H1 (cell line): Measurements from ENCODE around the gene ARHGEF28. TPM values are rescaled to one million over a fixed set of nuclear protein-coding genes. Genes with fewer than 3 reads are reported as not detected.

Source experiments
- CTCF ChIA-PET: fragments of 300-600 bp; sonication (Branson Sonifier 250); formaldehyde crosslinking; loops from one replicate; lab custom pipeline; 2021; ENCODE audit not compliant: partially characterized antibody; lab: Charles Lee
- POLR2A ChIA-PET: fragments of 300-600 bp; sonication (Branson Sonifier 250); formaldehyde crosslinking; loops from one replicate; lab custom pipeline; 2021; ENCODE audit warnings: inconsistent platforms; ENCODE audit not compliant: partially characterized antibody; lab: Charles Lee
- DNase-seq, 2 experiments: peaks; one replicate each; pipeline versions ENCODE4 v3.0.0 to v3.0.0-alpha.2; 2010 to 2022; ENCODE audit warnings: low spot score in 2 of 2, low read depth in 1 of 2, mixed read lengths in 1 of 2
- FAIRE-seq: peaks from 2 replicates; lab custom pipeline; 2011; peaks lifted over from hg19 to GRCh38; lab: Jason Lieb, UNC
- H2AFZ ChIP-seq: 2 replicates; pipeline ENCODE4 v1.8.1; 2012; ENCODE audit warnings: low read length, inconsistent platforms
- H2AK5ac ChIP-seq: 2 replicates; pipeline ENCODE4 v1.6.1; 2013; ENCODE audit warnings: low read depth, low read length
- H2BK120ac ChIP-seq: replicated peaks from 2 replicates; pipeline ENCODE3; 2013; ENCODE audit warnings: low read depth, low read length, inconsistent platforms
- H2BK12ac ChIP-seq: 2 replicates; pipeline ENCODE4 v1.6.1; 2013; ENCODE audit warnings: low read depth, low read length
- H2BK15ac ChIP-seq: 2 replicates; pipeline ENCODE4 v1.6.1; 2013; ENCODE audit warnings: low read length
- H2BK20ac ChIP-seq: 2 replicates; pipeline ENCODE4 v1.6.1; 2013; ENCODE audit warnings: low read length
- H2BK5ac ChIP-seq: 2 replicates; pipeline ENCODE4 v1.6.1; 2013; ENCODE audit warnings: low read depth, low read length
- H3K14ac ChIP-seq: 2 replicates; pipeline ENCODE4 v1.6.1; 2013; ENCODE audit warnings: inconsistent platforms; ENCODE audit not compliant: insufficient read length
- H3K18ac ChIP-seq: 2 replicates; pipeline ENCODE4 v1.6.1; 2013; ENCODE audit warnings: low read length; ENCODE audit errors: extremely low read depth
- H3K23ac ChIP-seq: 2 replicates; pipeline ENCODE4 v1.6.1; 2013; ENCODE audit warnings: inconsistent platforms; ENCODE audit not compliant: insufficient read length
- H3K23me2 ChIP-seq: 2 replicates; pipeline ENCODE4 v1.6.1; 2013; ENCODE audit warnings: low read depth, low read length
- H3K27ac ChIP-seq: 2 replicates; pipeline ENCODE4 v1.6.1; 2011; ENCODE audit warnings: low read depth, low read length, inconsistent platforms
- H3K27me3 ChIP-seq, 4 experiments: replicated peaks in 1 of 4; 1 replicate in 1 of 4; 2 replicates in 3 of 4; pipeline versions ENCODE4 v1.6.1 to v1.8.1; 2011 to 2013; ENCODE audit warnings: low read length in 3 of 4, mild to moderate bottlenecking in 3 of 4, inconsistent platforms in 2 of 4, mixed read lengths in 2 of 4, moderate library complexity in 1 of 4; ENCODE audit not compliant: control insufficient read depth in 3 of 4, insufficient read depth in 3 of 4; ENCODE audit errors: extremely low read depth in 1 of 4
- H3K36me3 ChIP-seq, 4 experiments: 2 replicates each; pipeline versions ENCODE4 v1.6.1 to v1.8.1; 2011 to 2013; ENCODE audit warnings: mild to moderate bottlenecking in 4 of 4, low read length in 3 of 4, moderate library complexity in 2 of 4, control low read depth in 1 of 4, inconsistent platforms in 1 of 4; ENCODE audit not compliant: insufficient read depth in 4 of 4, control insufficient read depth in 2 of 4
- H3K4ac ChIP-seq: replicated peaks from 2 replicates; pipeline ENCODE3; 2013; ENCODE audit warnings: low read length, low read depth, mixed read lengths, inconsistent platforms; ENCODE audit not compliant: insufficient read length
- H3K4me1 ChIP-seq, 4 experiments: replicated peaks in 1 of 4; 1 replicate in 1 of 4; 2 replicates in 3 of 4; pipeline versions ENCODE4 v1.6.1 to v1.8.1; 2011 to 2013; ENCODE audit warnings: low read length in 3 of 4, inconsistent platforms in 2 of 4, mixed read lengths in 1 of 4; ENCODE audit not compliant: insufficient read depth in 4 of 4, control insufficient read depth in 3 of 4
- H3K4me2 ChIP-seq, 2 experiments: 2 replicates each; pipeline versions ENCODE4 v1.6.1 to v1.8.1; 2011 to 2013; ENCODE audit warnings: low read depth in 2 of 2, low read length in 2 of 2, control low read depth in 1 of 2, inconsistent platforms in 1 of 2, mild to moderate bottlenecking in 1 of 2; ENCODE audit not compliant: insufficient read depth in 1 of 2
- H3K4me3 ChIP-seq, 4 experiments: fragments of 200-600, 300-600 bp in 1 of 4; sonication (generic), shearing (Covaris generic), sonication (Bioruptor Twin) in 1 of 4; 2 replicates each; pipeline versions ENCODE4 v1.5.1 to v1.8.1; 2011 to 2016; ENCODE audit warnings: low read length in 4 of 4, low read depth in 3 of 4, control low read depth in 2 of 4, inconsistent platforms in 2 of 4, mild to moderate bottlenecking in 2 of 4, mixed read lengths in 1 of 4, moderate library complexity in 1 of 4; ENCODE audit not compliant: insufficient read depth in 2 of 4; ENCODE audit errors: extremely low read depth in 1 of 4
- H3K56ac ChIP-seq: replicated peaks from 2 replicates; pipeline ENCODE3; 2013; ENCODE audit warnings: low read depth, mild to moderate bottlenecking, mixed read lengths, low read length, inconsistent platforms; ENCODE audit not compliant: insufficient read length
- H3K79me1 ChIP-seq: 2 replicates; pipeline ENCODE4 v1.6.1; 2013; ENCODE audit warnings: low read depth, low read length, control low read depth
- H3K79me2 ChIP-seq, 2 experiments: 2 replicates each; pipeline versions ENCODE4 v1.6.1 to v1.8.1; 2012 to 2013; ENCODE audit warnings: low read length in 2 of 2, mild to moderate bottlenecking in 2 of 2, inconsistent platforms in 1 of 2; ENCODE audit not compliant: insufficient read depth in 2 of 2, control insufficient read depth in 1 of 2
- H3K9ac ChIP-seq, 4 experiments: replicated peaks in 1 of 4; 1 replicate in 1 of 4; 2 replicates in 3 of 4; pipeline versions ENCODE4 v1.6.1 to v1.8.1; 2011 to 2013; ENCODE audit warnings: low read depth in 3 of 4, low read length in 3 of 4, control low read depth in 2 of 4, mild to moderate bottlenecking in 2 of 4, moderate library complexity in 2 of 4, inconsistent platforms in 1 of 4; ENCODE audit errors: extremely low read depth in 1 of 4
- H3K9me3 ChIP-seq, 2 experiments: 2 replicates each; pipeline versions ENCODE4 v1.6.1 to v1.8.1; 2012 to 2013; ENCODE audit warnings: mild to moderate bottlenecking in 2 of 2, moderate library complexity in 2 of 2, control low read depth in 1 of 2, inconsistent platforms in 1 of 2, low read depth in 1 of 2, low read length in 1 of 2, mixed read lengths in 1 of 2; ENCODE audit not compliant: insufficient read depth in 2 of 2
- H4K20me1 ChIP-seq, 2 experiments: replicated peaks in 1 of 2; 2 replicates each; pipeline versions ENCODE3 to v1.8.1; 2011 to 2013; ENCODE audit warnings: inconsistent platforms in 2 of 2, low read length in 2 of 2, mild to moderate bottlenecking in 1 of 2; ENCODE audit not compliant: insufficient read depth in 2 of 2, control insufficient read depth in 1 of 2
- H4K5ac ChIP-seq: 2 replicates; pipeline ENCODE4 v1.6.1; 2013; ENCODE audit warnings: low read length, low read depth, mixed read lengths, inconsistent platforms; ENCODE audit not compliant: insufficient read length
- H4K8ac ChIP-seq: 2 replicates; pipeline ENCODE4 v1.8.0; 2013; ENCODE audit warnings: mild to moderate bottlenecking, moderate library complexity, low read length, inconsistent platforms; ENCODE audit not compliant: insufficient read depth; ENCODE audit errors: extremely low read depth
- H4K91ac ChIP-seq: replicated peaks from 2 replicates; pipeline ENCODE3; 2013; ENCODE audit warnings: low read length, mixed read lengths, inconsistent platforms; ENCODE audit not compliant: insufficient read length
- EGR1 ChIP-seq: IDR thresholded peaks from 2 replicates; pipeline ENCODE4 v1.6.1; 2011; ENCODE audit warnings: low read depth, low read length, borderline replicate concordance
- HDAC2 ChIP-seq, 2 experiments: fragments of 300-600 bp in 1 of 2; sonication (generic) in 1 of 2; IDR thresholded peaks; 2 replicates each; pipeline ENCODE4 v1.6.1; 2011 to 2012; ENCODE audit warnings: low read depth in 2 of 2, low read length in 2 of 2, mild to moderate bottlenecking in 2 of 2, moderate library complexity in 2 of 2, borderline replicate concordance in 1 of 2, inconsistent platforms in 1 of 2
- KDM4A ChIP-seq: IDR thresholded peaks from one replicate; pipeline ENCODE4 v1.7.1; 2012; ENCODE audit warnings: low read depth, mild to moderate bottlenecking, moderate library complexity, low read length, inconsistent platforms; ENCODE audit not compliant: severe bottlenecking
- NRF1 ChIP-seq: IDR thresholded peaks from 2 replicates; pipeline ENCODE4 v1.6.1; 2011; ENCODE audit warnings: mild to moderate bottlenecking, low read depth, low read length, improper control_type of control experiment
- POLR2AphosphoS5 ChIP-seq: IDR thresholded peaks from 2 replicates; pipeline ENCODE4 v1.6.1; 2011; ENCODE audit warnings: low read depth, low read length
- RNF2 ChIP-seq: fragments of 200-900, 300-1000 bp; sonication (generic); IDR thresholded peaks from 2 replicates; pipeline ENCODE4 v1.7.1; 2016; ENCODE audit warnings: borderline replicate concordance, low read depth, mild to moderate bottlenecking, antibody characterized with exemption, low read length; ENCODE audit not compliant: poor library complexity, severe bottlenecking; ENCODE audit errors: missing control alignments
- SIRT6 ChIP-seq: IDR thresholded peaks from one replicate; pipeline ENCODE4 v1.7.1; 2012; ENCODE audit warnings: low read length, inconsistent platforms
- SP4 ChIP-seq: IDR thresholded peaks from 2 replicates; pipeline ENCODE4 v1.6.1; 2012; ENCODE audit warnings: low read length, inconsistent platforms
- TAF1 ChIP-seq: IDR thresholded peaks from 2 replicates; pipeline ENCODE4 v1.6.1; 2011; ENCODE audit warnings: mild to moderate bottlenecking, low read depth, low read length
- WGBS, 2 experiments: shearing (Covaris generic) in 1 of 2; methylation state at CpG; one replicate each; pipeline versions ENCODE4 v1.1.6 to v1.1.7; 2013 to 2015; ENCODE audit warnings: low lambda C conversion rate in 2 of 2, mixed read lengths in 2 of 2, inconsistent platforms in 1 of 2, low coverage in 1 of 2, missing lambda C conversion rate in 1 of 2; ENCODE audit not compliant: insufficient replicate concordance in 2 of 2, insufficient coverage in 1 of 2, insufficient read length in 1 of 2; ENCODE audit errors: extremely low coverage in 1 of 2, missing lambda C conversion rate in 1 of 2; 5-methylcytosine and 5-hydroxymethylcytosine counted together
- polyA plus RNA-seq, 7 experiments: library from polyadenylated mRNA; depleted of rRNA in 3 of 7; stranded (reverse) in 5 of 7; unstranded in 2 of 7; fragments of >200 nt in 5 of 7; fragments of 200-250 nt in 2 of 7; gene quantifications; 1 replicate in 5 of 7; 2 replicates in 1 of 7; 4 replicates in 1 of 7; pipeline versions ENCODE4 v1.2.1 to v1.2.3, GENCODE V29; 2011 to 2013; ENCODE audit warnings: missing spikeins in 2 of 7, mixed read lengths in 2 of 7
- total RNA-seq: library from RNA; stranded (reverse); fragmentation: NEBNext Ultra II Directional; extraction: Animal tissue kit (Norgen Biotek cat#: 25700); gene quantifications from 2 replicates; pipeline ENCODE4 v1.2.1, GENCODE V29; 2021
- TF ChIP-seq, protein P1 (sequence below): IDR thresholded peaks from 2 replicates; pipeline ENCODE4 v1.6.1; 2012; ENCODE audit warnings: inconsistent platforms

Gene ARHGEF28
- total and polyA plus RNA-seq, 2 of the 8 experiments (the other 6 are each of a cell fraction or from before 2014, with no cell fraction given) = 0.33 to 1.0 TPM

DNA sequence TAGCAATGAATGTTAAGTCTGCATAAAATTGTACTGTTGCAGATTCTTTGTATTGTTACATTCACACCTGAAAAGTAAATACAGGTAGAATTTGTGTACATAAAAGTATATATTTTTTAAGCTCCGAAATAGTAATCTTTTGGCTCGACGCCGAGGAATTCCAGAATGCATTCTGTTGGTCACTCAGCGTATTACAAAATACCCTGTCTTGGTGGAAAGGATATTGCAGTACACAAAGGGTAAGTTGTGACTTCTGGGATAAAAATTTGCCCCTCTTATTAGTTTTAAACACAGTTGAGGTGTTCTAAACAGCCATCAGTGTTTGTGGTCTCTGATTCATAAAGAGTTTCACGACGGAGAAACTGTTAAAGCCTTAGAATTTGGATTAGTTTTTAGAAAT, 257.6 kb downstream of the ARHGEF28 start:
- Histone ChIP-seq H2AK5ac (no peak overlapping the region), H2BK12ac (no peak overlapping the region), H3K4ac (no peak overlapping the region), H2BK120ac (no peak overlapping the region), H3K27me3 (no peaks in the 10 kb centered on the region), H4K5ac (no peak overlapping the region), H3K18ac (no peak overlapping the region), H3K4me3 (no peak overlapping the region), H3K56ac (no peak overlapping the region), H3K27ac (no peak overlapping the region), H4K8ac (no peak overlapping the region), H2BK15ac (no peak overlapping the region), H3K23me2 (no peaks in the 10 kb centered on the region), H3K4me1 (no peaks in the 10 kb centered on the region), H4K91ac (no peak overlapping the region), H3K4me2 (no peak overlapping the region), H3K14ac (no peak overlapping the region), H3K9ac (no peak overlapping the region), H3K79me1 (no peaks in the 10 kb centered on the region), H2BK5ac (no peak overlapping the region), H2AFZ (no peak overlapping the region), H3K23ac (no peak overlapping the region), H3K9me3 (peaks cover 4 to 16% of the 10 kb centered on the region in 2 experiments; a peak in 2 of 4 replicates), H3K36me3 (no peaks in the 10 kb centered on the region), H3K79me2 (no peaks in the 10 kb centered on the region), H4K20me1 (no peaks in the 10 kb centered on the region), H2BK20ac (no peak overlapping the region)
- TF ChIP-seq TAF1 (no peak), KDM4A (no peak), POLR2AphosphoS5 (no peak), HDAC2 (IDR thresholded peaks at IDR 0.05; ENCODE audit: borderline replicate concordance in 1 of 2, low read depth in 2 of 2, low read length in 2 of 2) (no peak), RNF2 (no peak), SIRT6 (no peak), EGR1 (no peak), NRF1 (no peak), SP4 (no peak)
- TF ChIP-seq, protein P1, sequence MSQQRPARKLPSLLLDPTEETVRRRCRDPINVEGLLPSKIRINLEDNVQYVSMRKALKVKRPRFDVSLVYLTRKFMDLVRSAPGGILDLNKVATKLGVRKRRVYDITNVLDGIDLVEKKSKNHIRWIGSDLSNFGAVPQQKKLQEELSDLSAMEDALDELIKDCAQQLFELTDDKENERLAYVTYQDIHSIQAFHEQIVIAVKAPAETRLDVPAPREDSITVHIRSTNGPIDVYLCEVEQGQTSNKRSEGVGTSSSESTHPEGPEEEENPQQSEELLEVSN = no peak
- no peak for DNase-seq
- 93% methylated on average over 7 of the region's 7 CpGs; no CpG with 5 or more reads in 1 of the 2 experiments for WGBS, 2 experiments
- CTCF ChIA-PET = interaction anchor here (1.0 kb wide), 1 partner anchor 18 kb away, joined by 4 read pairs; no protein-coding TSS in a partner anchor
- POLR2A ChIA-PET = no interaction called here
- FAIRE-seq = no peak
